ENCODE results near the gene PDLIM5. TPM values are rescaled to one million over a fixed set of nuclear protein-coding genes. Genes with fewer than 3 reads are reported as not detected.

The PDLIM5 gene
- total RNA-seq, 2 experiments from 2014 or later = 6.3 to 12.6 TPM

- Histone ChIP-seq H3K4me3 (ENCODE audit: low read depth, low read length, poor library complexity, severe bottlenecking) (no peak overlapping the region), H3K9me3 (ENCODE audit: low read length) (no peaks in the 10 kb centered on the region), H4K20me1 (ENCODE audit: insufficient read depth, low read length) (no peaks in the 10 kb centered on the region), H3K4me2 (ENCODE audit: low read length) (no peak overlapping the region), H3K36me3 (ENCODE audit: insufficient read depth, low read length) (no peaks in the 10 kb centered on the region), H2AFZ (ENCODE audit: low read length) (no peak overlapping the region), H3K79me2 (ENCODE audit: insufficient read depth, low read depth, low read length) (no peaks in the 10 kb centered on the region), H3K4me1 (ENCODE audit: insufficient read depth, low read length, poor library complexity, severe bottlenecking) (no peaks in the 10 kb centered on the region), H3K9me2 (ENCODE audit: insufficient read depth, low read length) (no peaks in the 10 kb centered on the region), H3K27ac (ENCODE audit: low read depth, low read length, poor library complexity, severe bottlenecking) (no peak overlapping the region)
- intact Hi-C loops (cut with micrococcal nuclease; ENCODE audit: unreplicated experiment) = no loop called here
- TF ChIP-seq EZH2phosphoT487 (IDR thresholded peaks at IDR 0.05; ENCODE audit: borderline replicate concordance, low read depth, low read length) (no peak), CTCF (conservative IDR thresholded peaks at IDR 0.05; ENCODE audit: low read length) (no peak)
- no TSS peak for BruUV-seq (replicated peaks)
- no peak for DNase-seq (ENCODE audit: low spot score)
- CTCF ChIA-PET (ENCODE audit: unreplicated experiment) = no interaction called here
- POLR2A ChIA-PET = no interaction called here
Observed at GRCh38 chr4:94649381-94650133, 197.8 kb downstream of the PDLIM5 start.

GRCh38 chr4:94650134-94650495 lies 198.4 kb downstream of the PDLIM5 start:
- no peak for DNase-seq (ENCODE audit: low spot score)
- TF ChIP-seq CTCF (conservative IDR thresholded peaks at IDR 0.05; ENCODE audit: low read length) (no peak), EZH2phosphoT487 (IDR thresholded peaks at IDR 0.05; ENCODE audit: borderline replicate concordance, low read depth, low read length) (no peak)
- no TSS peak for BruUV-seq (replicated peaks)
- no peaks in the 10 kb centered on the region for H4K20me1 ChIP-seq (ENCODE audit: insufficient read depth, low read length)
- intact Hi-C loops (cut with micrococcal nuclease; ENCODE audit: unreplicated experiment) = no loop called here
- H3K36me3 ChIP-seq (ENCODE audit: insufficient read depth, low read length) = no peaks in the 10 kb centered on the region
- H3K9me2 ChIP-seq (ENCODE audit: insufficient read depth, low read length) = no peaks in the 10 kb centered on the region
- ChIA-PET POLR2A (interaction anchor here (0.7 to 1.1 kb wide), 3 partner anchors 19 to 1399 kb away, joined by 3 to 5 read pairs (median 3); no protein-coding TSS in a partner anchor), CTCF (ENCODE audit: unreplicated experiment) (no interaction called here)
- no peak overlapping the region for H2AFZ ChIP-seq (ENCODE audit: low read length)
- H3K4me2 ChIP-seq (ENCODE audit: low read length) = no peak overlapping the region
- H3K27ac ChIP-seq (ENCODE audit: low read depth, low read length, poor library complexity, severe bottlenecking) = no peak overlapping the region
- H3K4me1 ChIP-seq (ENCODE audit: insufficient read depth, low read length, poor library complexity, severe bottlenecking) = no peaks in the 10 kb centered on the region
- no peaks in the 10 kb centered on the region for H3K79me2 ChIP-seq (ENCODE audit: insufficient read depth, low read depth, low read length)
- H3K4me3 ChIP-seq (ENCODE audit: low read depth, low read length, poor library complexity, severe bottlenecking) = no peak overlapping the region
- no peaks in the 10 kb centered on the region for H3K9me3 ChIP-seq (ENCODE audit: low read length)

GRCh38 chr4:94650690-94651089 lies 198.9 kb downstream of the PDLIM5 start:
- Histone ChIP-seq H3K9me2 (ENCODE audit: insufficient read depth, low read length) (no peaks in the 10 kb centered on the region), H3K27ac (ENCODE audit: low read depth, low read length, poor library complexity, severe bottlenecking) (no peak overlapping the region), H3K4me1 (ENCODE audit: insufficient read depth, low read length, poor library complexity, severe bottlenecking) (no peaks in the 10 kb centered on the region), H3K4me3 (ENCODE audit: low read depth, low read length, poor library complexity, severe bottlenecking) (no peak overlapping the region), H3K36me3 (ENCODE audit: insufficient read depth, low read length) (no peaks in the 10 kb centered on the region), H3K4me2 (ENCODE audit: low read length) (no peak overlapping the region), H4K20me1 (ENCODE audit: insufficient read depth, low read length) (no peaks in the 10 kb centered on the region), H2AFZ (ENCODE audit: low read length) (no peak overlapping the region), H3K79me2 (ENCODE audit: insufficient read depth, low read depth, low read length) (no peaks in the 10 kb centered on the region), H3K9me3 (ENCODE audit: low read length) (no peaks in the 10 kb centered on the region)
- POLR2A ChIA-PET = interaction anchor here (0.7 to 1.1 kb wide), 3 partner anchors 18 to 1400 kb away, joined by 3 to 5 read pairs (median 3); no protein-coding TSS in a partner anchor
- intact Hi-C loops (cut with micrococcal nuclease; ENCODE audit: unreplicated experiment) = no loop called here
- CTCF ChIA-PET (ENCODE audit: unreplicated experiment) = no interaction called here
- TF ChIP-seq EZH2phosphoT487 (IDR thresholded peaks at IDR 0.05; ENCODE audit: borderline replicate concordance, low read depth, low read length) (no peak), CTCF (conservative IDR thresholded peaks at IDR 0.05; ENCODE audit: low read length) (no peak)
- DNase-seq (ENCODE audit: low spot score) = no peak
- BruUV-seq (replicated peaks) = no TSS peak
